Ovary (tissue), 3 donors: Measurements from ENCODE around the gene WNT16.

Source experiments
- CTCF ChIP-seq, 3 donors: fragments of 450-650 bp in 2 of 3; fragments of 200-600 bp in 1 of 3; IDR thresholded peaks; one replicate each; pipeline versions ENCODE4 v1.5.1 to v1.8.0; 2016 to 2022; ENCODE audit warnings: antibody characterized with exemption in 3 of 3, mild to moderate bottlenecking in 1 of 3
- EP300 ChIP-seq: sonication (generic); formaldehyde crosslinking; IDR thresholded peaks from one replicate; pipeline ENCODE4 v1.6.1; 2017; ENCODE audit warnings: antibody characterized with exemption
- POLR2A ChIP-seq: fragments of 450-650 bp; IDR thresholded peaks from one replicate; pipeline ENCODE4 v1.6.1; 2017; ENCODE audit warnings: antibody characterized with exemption, mild to moderate bottlenecking, moderate library complexity
- donor health status: DM: no; HTN: no; CAD: no.

- no peak for TF ChIP-seq POLR2A
- no peak for TF ChIP-seq CTCF (IDR thresholded peaks at IDR 0.05)
- TF ChIP-seq EP300 = no peak
Measured at GRCh38 chr7:121280656-121281055, 48.1 kb upstream of the WNT16 start.
